Effector CD8-positive, alpha-beta T cell (primary cell): ENCODE results near the gene PKD1.

Source experiments
- DNase-seq: peaks from one replicate; lab custom pipeline; 2025; lab: John Stamatoyannopoulos, UW

Gene PKD1

DNA sequence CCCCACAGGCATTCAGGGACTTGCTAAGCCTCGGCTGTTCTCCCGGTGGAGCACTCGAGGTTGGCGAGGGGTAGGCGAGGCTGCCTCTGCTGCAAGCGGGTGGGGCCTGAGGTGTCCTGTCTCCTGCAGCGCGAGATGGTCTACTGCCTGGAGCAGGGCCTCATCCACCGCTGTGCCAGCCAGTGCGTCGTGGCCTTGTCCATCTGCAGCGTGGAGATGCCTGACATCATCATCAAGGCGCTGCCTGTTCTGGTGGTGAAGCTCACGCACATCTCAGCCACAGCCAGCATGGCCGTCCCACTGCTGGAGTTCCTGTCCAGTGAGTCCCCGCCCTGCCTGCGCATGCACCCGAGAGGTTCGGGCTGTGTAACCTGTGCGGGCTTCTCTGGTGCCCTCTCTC, 61.6 kb downstream of the PKD1 start:
- DNase-seq, result no peak

- DNase-seq, result no peak
Measured at GRCh38 chr16:2072926-2073325, 62.8 kb downstream of the PKD1 start.

GRCh38 chr16:2071454-2072202, 64.1 kb downstream of the PKD1 start:
- DNase-seq, result no peak

- DNase-seq, result no peak
Measured at GRCh38 chr16:2070576-2071453, 64.9 kb downstream of the PKD1 start.

DNA sequence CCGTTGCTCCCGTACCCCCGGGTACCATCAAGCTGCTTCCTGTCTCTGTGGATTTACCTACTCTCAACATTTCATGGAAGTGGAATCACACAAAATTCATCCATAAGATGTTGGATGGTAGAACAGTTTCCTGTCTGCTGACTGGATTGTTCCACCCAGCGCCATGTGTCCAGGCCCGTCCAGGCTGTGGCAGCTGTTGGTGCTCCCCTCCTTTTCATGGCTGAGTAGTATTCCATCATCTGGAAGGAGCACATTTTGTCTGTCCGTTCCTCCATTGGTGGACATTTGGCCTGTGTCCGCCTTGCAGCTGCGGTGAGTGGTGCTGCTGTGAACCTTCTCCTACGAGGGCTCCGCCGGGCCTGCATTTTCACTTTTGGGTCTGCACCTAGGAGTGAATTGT, 69.6 kb downstream of the PKD1 start:
- DNase-seq, result no peak

GRCh38 chr16:2064368-2064945, 71.2 kb downstream of the PKD1 start:
- no peak for DNase-seq

GRCh38 chr16:2063861-2064260, 71.8 kb downstream of the PKD1 start:
- DNase-seq, result no peak

DNA sequence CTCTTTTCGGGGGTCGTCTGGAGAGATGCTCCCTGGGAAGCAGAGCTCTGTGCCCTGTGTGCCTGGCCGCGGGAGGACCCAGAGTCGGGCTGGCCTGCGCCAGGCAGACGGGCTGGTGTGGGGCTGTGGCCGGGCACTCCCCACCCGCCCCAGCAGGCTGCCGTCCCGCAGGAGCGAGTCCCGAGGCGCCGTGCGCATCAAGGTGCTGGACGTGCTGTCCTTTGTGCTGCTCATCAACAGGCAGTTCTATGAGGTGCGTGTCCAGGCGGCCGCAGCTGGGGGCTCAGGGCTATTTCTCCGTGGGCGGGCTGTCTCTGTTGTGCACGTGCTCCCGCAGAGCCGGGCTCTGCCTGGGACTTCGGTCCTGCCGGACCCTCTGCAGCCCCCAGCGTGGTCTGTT, 72.9 kb downstream of the PKD1 start:
- DNase-seq, result no peak

DNA sequence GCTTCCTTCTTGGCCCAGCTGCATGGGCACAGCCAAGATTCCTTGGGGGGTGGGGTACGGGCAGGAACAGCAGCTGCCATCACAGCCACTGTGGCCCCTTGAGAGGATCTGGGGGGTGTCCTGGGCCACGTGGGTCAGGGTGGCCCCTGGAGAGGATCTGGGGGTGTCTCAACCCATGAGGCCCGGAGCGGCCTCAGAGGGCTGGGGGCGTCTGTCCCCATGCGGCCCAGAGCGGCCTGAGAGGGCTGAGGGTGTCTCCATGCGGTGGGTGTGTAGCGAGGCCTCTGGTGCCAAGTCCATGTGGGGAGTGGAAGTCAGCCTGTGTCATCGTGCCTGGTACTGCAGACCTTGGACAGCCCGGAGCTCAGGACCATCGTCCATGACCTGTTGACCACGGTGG, 74.2 kb downstream of the PKD1 start:
- no peak for DNase-seq

DNA sequence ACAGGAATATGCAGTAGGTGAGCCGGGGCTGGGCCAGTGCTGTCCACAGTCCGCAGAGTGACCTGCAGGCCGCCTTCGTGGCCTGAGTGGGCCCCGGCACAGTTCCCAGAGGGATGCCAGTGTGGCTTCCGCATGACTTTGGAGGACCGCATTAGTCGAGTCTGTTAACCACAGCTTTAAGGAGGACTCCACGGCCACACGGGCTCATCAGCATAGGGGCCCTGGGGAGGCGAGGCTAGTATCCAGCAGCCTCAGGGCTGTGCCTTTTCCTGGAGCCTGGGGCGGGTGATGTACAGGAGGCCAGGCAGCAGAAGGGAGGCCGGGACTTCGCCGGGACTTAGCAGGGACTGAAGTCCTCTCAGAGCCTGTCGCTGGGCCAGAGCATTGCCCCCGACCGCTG, 74.7 kb downstream of the PKD1 start:
- no peak for DNase-seq

GRCh38 chr16:2060346-2060745, 75.4 kb downstream of the PKD1 start:
- no peak for DNase-seq

DNA sequence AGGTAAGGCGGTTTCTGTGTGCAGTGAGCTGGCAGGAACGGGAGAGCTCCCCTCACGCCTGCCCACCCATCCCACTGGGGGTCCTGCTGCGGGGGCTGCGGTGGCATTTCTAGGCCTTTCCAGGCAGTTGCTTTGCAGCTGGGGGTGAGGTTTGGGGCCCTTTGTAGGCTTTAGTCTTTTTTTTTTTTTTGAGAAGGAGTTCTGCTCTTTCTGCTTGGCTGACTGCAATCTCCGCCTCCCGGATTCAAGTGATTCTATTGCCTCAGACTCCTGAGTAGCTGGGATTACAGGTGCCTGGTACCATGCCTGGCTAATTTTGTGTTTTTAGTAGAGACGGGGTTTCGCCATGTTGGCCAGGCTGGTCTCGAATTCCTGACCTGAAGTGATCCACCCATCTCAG, 76.8 kb downstream of the PKD1 start:
- DNase-seq, result no peak

- DNase-seq, result no peak
Measured at GRCh38 chr16:2058420-2058819, 77.3 kb downstream of the PKD1 start.

- no peak for DNase-seq
Measured at GRCh38 chr16:2057438-2057837, 78.3 kb downstream of the PKD1 start.

DNA sequence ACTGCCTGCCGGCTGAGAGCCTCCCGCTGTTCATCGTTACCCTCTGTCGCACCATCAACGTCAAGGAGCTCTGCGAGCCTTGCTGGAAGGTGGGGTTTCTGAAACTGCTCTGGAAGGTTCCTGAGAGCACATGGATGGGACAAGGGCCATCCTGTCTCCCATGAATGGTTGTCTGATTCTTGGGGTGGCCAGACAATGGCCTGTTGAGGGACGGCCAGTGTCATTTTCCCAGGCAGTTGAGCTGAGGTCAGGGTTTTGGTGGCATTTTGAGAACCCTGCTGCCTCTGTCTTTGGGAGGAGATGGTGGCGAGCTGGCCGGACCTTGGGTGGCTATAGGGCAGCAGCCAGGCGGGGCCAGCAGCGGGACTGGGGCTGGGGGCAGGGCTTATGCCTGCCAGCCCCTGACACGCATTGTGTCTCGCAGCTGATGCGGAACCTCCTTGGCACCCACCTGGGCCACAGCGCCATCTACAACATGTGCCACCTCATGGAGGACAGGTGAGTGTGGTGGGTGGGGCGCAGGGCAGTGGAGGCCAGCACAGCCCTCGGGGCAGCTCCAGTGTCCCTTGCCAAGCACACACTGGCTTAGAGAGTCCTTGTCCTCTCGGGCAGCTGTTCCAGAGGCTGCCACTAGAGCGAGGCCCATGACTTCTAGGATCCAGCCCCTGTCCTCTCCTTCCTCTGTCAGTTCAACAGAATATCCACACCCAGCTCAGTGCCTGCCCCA, 78.9 kb downstream of the PKD1 start:
- no peak for DNase-seq

- no peak for DNase-seq
Measured at GRCh38 chr16:2056077-2056476, 79.6 kb downstream of the PKD1 start.

- DNase-seq, result no peak
Measured at GRCh38 chr16:2054543-2055245, 81.0 kb downstream of the PKD1 start.

DNA sequence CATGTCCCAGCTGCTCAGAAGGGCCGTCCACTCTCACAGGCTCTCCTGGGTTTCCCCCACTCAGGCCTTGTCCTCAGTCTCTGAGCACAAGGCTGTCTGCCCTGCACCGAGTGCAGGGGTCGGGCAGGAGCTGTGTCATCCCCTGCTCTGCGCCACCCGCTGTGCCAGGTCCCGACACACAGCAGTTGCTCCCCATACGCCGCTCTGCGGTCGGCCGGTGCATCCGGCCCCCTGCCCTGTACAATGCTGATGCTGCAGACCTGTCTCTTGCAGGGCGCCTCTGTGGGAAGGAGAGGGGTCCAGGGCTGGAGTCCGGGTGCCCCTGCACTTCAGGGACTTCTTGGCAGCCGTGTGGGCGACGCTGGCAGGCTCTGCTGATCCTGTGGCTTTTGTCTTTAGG, 81.8 kb downstream of the PKD1 start:
- no peak for DNase-seq

DNA sequence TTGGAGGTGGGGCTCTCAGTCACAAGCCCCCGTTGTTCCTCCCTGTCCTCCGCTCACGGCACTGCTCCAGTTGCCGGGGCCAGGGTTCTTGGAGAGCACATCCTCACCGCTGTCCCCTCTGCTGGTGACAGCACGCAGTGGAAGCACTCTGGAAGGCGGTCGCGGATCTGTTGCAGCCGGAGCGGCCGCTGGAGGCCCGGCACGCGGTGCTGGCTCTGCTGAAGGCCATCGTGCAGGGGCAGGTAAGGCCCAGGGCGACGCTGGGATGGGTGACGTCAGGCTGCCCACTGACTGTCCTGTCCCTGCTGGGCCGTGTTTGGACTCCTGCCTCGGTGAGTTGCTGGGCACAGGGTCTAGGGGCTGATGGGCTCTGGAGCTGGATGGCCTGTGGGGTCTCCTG, 82.5 kb downstream of the PKD1 start:
- DNase-seq, result no peak

- DNase-seq, result no peak
Measured at GRCh38 chr16:2048116-2048543, 87.6 kb downstream of the PKD1 start.

- peak; percentile 89 for DNase-seq
Measured at GRCh38 chr16:2047330-2048115, 88.2 kb downstream of the PKD1 start, which contains the start of the genes NTHL1 and TSC2. Gene NTHL1 (minus strand): TSS chr16:2047834. CDS start chr16:2047823, 11 bp downstream. Gene TSC2 (plus strand): TSS chr16:2047985. CDS start chr16:2048616, 631 bp downstream.
